NCI-H2107 (cell line): ENCODE measurements around the gene LCLAT1.
"Not testable (repeated sequence)": the region's sequence is repeated elsewhere in the genome, so short reads cannot be mapped to it uniquely, and the experiment has no call there.

Source experiments
- DNase-seq: peaks from one replicate; lab custom pipeline; 2025; lab: John Stamatoyannopoulos, UW

Gene LCLAT1

DNA sequence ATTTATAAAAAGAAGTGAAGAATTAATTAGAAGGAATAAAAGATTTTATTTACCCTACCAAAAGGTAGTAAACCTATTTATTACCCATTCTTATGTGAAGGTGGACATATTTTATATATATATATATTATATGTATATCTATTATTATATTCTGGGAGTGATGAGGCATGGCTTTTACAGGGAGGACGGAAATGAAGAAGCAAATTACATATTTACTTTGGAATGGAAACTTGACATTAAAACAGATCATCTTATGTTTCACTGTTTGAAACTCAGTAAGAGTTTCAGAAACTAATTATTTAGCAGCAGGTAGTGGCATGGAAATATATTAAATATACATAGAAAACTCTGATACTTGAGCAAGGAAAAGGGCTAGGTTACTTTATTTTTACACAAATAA, 143.4 kb downstream of the LCLAT1 start:
- no peak for DNase-seq

GRCh38 chr2:30591186-30591585, 144.1 kb downstream of the LCLAT1 start:
- DNase-seq, result no peak

GRCh38 chr2:30601375-30601774, 154.3 kb downstream of the LCLAT1 start:
- DNase-seq, result no peak

DNA sequence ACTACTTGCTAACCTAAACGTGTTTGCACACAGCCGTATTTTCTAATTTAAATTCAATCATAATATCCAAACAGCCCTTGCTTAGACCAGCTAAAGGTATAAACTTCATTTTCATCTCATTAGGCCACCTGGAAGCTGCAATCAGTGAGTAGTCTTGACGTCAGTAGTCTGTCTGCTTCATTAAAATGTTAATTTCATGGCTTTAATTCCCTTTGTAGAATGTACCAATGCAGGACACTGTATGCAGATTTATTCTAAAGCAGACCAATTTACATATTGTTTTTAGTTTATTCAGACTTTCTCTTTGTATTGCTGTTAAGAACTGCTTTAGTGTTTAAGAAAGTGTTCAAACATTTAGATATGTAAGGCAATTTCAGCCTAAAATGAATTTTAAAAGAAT, 158.2 kb downstream of the LCLAT1 start:
- DNase-seq, result no peak

GRCh38 chr2:30608643-30609042, 161.6 kb downstream of the LCLAT1 start:
- DNase-seq, result no peak

DNA sequence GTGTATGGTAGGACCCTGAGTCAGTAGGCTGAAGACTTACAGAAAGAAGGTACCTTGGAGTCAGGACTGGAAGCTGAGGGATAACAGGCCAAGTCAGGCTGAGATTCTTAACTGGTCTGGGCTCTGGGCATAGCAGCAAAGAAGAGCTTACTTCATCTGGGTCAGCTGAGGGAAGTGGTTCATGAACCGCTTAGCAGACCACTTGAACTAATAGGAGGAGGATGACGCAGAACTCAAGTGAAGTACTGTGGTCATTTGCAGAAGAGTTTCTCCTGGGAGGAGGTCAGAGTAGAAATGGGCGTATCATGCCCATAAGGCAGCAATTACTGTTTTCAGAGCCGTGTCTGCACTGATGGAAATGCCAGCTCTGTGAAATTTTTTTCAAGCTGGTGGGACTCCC, 164.5 kb downstream of the LCLAT1 start:
- no peak for DNase-seq

GRCh38 chr2:30612371-30612770, 165.3 kb downstream of the LCLAT1 start:
- no peak for DNase-seq

GRCh38 chr2:30613001-30613400, 166.0 kb downstream of the LCLAT1 start:
- DNase-seq, result no peak

DNA sequence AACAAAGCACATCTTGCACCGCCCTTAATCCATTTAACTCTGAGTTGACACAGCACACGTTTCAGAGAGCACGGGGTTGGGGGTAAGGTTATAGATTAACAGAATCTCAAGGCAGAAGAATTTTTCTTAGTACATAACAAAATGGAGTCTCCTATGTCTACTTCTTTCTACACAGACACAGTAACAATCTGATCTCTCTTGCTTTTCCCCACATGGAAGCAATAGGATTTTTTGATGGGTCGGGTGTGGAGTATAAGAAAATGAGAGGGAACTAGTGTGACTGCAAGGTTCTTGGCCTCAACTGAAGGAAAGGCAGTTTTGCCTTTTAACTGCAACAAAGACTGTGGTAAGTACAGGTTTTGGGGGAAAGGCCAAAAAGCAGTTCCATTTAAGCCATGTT, 167.2 kb downstream of the LCLAT1 start:
- DNase-seq, result not testable (repeated sequence)

DNA sequence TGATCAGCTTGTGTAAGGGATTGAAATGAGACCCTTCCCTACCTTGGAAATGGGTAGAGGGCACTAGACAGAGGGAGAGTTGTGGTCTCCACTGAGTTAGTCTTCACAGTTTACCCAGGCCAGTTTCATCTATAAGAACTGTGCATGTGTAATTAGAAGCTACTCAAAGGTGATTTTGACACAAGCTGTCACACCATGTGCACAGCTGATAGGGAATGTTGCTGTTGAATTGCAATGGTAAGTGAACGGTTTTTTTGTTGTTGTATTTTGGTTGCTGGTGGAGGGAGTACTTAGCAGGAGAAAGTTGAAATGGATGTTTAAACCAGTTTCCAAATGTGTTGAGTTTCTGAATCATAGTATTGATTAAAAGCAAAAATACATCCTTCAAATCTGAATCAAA, 168.9 kb downstream of the LCLAT1 start:
- no peak for DNase-seq

DNA sequence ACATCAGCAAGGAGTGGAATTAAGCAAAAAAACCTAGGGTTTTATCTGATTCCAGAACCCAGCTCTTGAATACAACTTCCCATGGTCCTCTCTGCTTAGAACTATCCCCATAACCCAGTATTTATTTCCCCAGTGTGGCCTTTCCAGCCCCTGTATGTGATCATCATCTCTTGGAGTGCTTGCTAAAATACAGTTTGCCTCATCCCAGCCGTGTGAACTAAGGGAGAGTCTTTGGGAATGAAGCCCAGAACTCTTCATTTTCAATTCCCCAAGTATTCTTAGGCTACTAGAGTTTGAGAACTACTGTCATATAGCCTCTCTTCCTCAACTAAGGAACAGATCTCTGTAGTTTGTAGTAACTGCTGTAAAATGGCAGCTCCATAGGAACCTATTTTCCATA, 173.1 kb downstream of the LCLAT1 start:
- no peak for DNase-seq

GRCh38 chr2:30621836-30622235, 174.8 kb downstream of the LCLAT1 start:
- no peak for DNase-seq

- no peak for DNase-seq
Observed at GRCh38 chr2:30622452-30622851, 175.4 kb downstream of the LCLAT1 start.

GRCh38 chr2:30625276-30625675, 178.2 kb downstream of the LCLAT1 start:
- no peak for DNase-seq

GRCh38 chr2:30625701-30626100, 178.7 kb downstream of the LCLAT1 start:
- DNase-seq, result no peak

- no peak for DNase-seq
Observed at GRCh38 chr2:30626397-30626796, 179.4 kb downstream of the LCLAT1 start.

GRCh38 chr2:30627151-30627550, 180.1 kb downstream of the LCLAT1 start:
- no peak for DNase-seq

DNA sequence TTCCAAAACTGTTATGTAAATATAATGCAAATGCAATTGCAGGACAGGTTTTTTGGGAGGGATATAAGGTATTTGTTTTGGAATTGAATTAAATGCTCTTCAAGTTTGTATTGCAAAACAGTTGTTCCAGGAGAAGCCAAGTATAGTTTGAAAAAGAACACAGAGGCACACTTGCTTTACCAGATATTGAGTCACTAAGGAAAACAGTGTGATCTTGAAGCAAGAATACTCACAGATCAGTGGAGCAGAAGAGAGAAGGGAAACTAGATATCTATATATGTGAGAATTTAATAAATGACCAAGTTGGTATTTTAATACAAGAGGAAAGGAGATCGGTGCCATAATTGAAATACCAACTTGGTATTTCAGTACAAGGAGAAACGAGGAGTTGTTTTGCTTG, 181.3 kb downstream of the LCLAT1 start:
- DNase-seq, result no peak

DNA sequence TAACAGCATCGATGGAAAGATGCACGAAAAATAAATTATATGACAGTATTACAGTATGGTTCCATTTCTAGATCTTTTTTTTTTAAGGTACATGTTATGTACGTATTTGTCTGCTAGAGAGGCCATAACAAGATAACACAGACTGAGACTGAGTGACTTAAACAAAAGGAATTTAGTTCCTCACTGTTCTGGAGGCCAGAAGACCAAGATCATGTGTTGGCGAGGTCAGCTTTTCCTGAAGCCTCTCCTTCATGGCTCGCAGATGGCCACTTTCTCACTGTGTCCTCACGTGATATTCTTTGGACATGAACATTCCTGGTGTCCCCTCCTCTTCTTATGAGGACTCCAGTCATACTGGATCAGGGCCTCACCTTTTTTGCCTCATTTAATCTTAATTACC, 182.8 kb downstream of the LCLAT1 start:
- no peak for DNase-seq

DNA sequence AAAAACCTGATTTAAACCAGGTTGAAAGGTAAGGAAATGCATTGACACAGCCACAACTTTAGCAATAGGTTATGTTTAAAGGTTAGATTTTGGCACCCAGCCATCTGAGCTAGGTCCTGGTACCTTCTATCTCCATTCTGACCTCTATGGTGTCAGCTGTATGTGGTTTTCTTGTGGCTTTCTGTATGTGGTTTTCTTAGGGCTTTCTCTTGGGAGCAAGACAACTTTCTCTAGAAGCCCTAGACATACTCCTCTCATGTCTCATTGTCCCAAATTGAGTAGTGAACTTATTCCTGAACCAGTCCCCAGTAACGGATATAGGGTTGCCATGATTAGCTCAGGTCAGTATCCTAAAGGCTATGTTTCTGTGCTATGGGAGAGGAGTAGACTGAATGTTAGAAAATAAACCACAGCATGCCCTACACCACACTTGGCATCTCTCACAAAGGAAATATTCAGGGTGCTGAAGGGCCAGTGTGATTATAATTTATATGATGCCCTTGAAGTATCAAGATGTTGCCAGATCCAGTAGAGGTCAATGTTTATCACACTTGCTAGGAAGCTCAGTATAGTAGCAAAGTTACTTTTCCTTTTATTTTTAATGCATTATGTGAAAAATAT, 184.1 kb downstream of the LCLAT1 start:
- DNase-seq, result no peak

DNA sequence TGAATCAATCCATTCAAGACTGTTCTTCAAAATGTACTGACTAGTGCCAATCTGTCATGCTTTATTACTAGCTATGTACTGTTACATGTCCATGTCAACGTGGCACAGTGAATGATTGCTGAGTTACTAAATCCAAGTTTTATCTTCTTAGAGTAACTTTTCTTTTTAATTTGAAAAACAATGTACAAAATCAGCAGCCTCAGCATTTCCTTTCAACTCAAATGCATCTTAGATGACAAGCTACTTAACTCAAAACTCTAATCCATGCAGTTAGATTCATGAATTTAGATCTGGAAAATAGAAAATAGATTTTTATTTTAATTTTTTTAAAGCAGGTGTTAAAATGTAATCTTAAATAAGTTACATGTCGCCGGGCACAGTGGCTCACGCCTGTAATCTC, 186.0 kb downstream of the LCLAT1 start:
- DNase-seq, result no peak

GRCh38 chr2:30636311-30636710, 189.3 kb downstream of the LCLAT1 start:
- DNase-seq, result no peak

GRCh38 chr2:30639836-30640235, 192.8 kb downstream of the LCLAT1 start:
- no peak for DNase-seq

- DNase-seq, result no peak
Observed at GRCh38 chr2:30641765-30642345, 194.8 kb downstream of the LCLAT1 start.
